Fibroblast of skin of back (primary cell): Measurements from ENCODE around the gene TRERF1.
A peak's percentile ranks its signal among the peaks of the same experiment; 100 is the strongest.

Source experiments
- DNase-seq: peaks from one replicate; pipeline ENCODE4 v3.0.0-alpha.2; 2013

Gene TRERF1

DNA sequence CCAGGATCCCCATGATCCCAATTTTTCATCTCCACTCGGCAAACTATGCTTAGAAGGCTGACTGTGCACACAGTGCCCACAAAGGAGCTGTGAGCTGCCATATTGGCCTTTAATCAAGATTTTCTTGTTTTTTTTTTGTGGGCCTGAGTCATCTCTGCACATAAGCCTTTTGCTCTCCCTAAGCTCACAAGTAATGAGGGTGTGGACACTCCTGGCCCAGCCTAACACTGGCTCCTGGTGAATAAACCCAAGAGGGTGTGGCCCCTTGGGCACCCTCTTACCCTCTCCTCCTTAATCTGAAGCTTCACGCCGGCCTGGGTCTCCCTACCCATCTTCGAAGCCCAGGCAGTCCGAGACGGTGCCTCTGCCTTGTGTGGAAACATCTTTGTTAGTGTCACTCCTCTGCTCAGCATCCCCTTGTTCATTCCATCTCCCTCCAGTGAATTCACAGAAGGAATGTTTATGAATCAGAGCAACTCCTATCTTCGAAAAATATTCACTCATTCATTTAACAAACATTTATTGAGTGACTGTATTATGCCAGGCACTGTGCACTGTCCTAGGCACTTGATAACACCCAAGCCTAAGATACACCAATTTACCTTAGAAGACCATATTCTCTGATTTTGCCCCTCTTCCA lies 211.9 kb downstream of the TRERF1 start:
- DNase-seq, result peak; percentile 55

DNA sequence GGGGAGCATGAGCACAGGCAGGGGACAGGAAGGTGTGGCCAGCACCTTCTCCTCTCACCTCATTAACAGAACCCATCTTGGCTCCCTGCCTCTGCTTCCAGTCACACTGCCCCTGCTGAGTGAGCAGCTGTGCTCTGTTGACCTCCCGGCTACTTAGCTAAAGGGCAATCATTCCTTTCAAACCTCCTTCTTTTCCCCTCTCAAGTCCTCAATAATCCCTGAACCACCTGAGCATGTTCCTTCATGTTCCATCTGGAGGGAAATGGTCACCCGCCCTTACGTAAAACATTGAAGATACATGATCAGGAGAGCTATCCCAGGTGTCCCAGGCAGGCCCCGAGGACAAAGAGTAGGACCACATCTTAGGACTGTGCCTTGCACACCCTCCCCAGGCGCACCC lies 212.4 kb downstream of the TRERF1 start:
- no peak for DNase-seq

DNA sequence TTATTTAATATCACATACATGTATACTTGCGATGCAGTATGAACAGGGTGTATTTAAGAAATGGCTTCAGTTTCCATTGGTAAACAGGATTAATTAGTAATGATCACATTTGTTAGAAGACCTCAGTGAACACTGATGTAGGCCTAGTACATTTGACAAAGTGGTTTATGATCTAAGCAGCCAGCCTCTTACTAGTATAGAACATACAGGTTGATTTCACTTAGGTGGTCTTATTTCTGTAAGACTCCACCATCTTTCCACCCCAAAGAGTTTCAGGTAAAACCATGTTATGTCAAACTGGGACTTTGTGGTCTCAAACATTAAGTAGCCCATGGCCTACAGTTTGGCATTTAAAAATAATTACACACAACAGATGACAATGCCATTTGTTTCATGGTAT lies 213.9 kb downstream of the TRERF1 start:
- no peak for DNase-seq

DNA sequence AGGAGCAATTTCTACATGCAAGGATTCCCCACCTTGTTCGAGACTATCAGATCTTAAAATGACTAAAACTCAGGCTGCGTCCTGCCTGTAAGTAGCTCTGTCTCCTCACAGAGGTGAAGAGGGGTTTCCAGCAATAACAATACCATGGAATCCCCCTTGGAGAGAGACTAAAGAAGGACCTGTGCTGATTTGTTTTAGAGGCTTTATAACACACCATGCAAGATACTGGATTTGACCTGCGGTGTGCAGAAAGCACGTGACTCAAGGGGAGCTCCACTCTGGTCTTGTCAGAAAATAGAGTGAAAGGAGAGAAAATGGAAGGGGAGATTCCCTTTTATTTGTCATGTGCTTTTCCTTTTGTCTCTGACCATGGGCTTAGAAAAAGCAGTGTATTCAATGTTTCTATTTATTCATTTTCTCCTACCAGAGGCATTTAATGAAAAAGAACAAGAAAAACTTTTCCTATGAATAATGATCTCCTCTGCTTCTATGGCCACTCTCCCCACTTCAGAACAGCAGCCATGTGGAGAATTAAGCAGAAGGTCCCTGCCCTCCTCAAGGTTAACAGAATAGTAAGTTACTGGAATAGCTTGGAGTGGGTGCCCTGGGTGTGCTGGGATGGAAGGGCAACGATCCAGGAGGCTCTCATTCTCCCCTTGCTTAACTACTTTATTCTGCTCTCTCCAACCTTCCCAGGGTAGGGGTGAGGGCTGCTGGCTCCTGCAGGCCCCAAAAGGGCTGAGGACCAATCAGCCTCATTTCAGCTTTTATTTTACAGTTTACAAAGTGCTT lies 214.8 kb downstream of the TRERF1 start:
- DNase-seq, result no peak

DNA sequence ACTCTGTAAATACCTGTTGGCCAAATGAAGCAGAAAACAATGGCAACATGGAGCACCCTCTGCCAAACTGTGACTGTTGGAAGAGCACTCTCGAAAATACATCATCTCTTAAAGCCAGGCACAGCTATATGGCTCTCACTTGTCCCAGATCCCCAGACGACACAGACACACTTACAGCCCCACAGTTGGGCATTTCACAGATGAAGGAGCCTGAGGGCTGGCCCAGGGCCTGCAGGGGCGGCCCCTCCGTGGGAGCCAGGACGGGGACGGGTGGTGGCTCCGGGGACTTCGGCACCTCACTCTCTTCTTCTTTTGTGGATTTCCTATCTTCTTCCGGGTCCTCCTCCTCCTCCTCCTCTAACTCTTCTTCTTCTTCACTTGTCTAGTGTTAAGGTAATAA lies 215.7 kb downstream of the TRERF1 start:
- no peak for DNase-seq

DNA sequence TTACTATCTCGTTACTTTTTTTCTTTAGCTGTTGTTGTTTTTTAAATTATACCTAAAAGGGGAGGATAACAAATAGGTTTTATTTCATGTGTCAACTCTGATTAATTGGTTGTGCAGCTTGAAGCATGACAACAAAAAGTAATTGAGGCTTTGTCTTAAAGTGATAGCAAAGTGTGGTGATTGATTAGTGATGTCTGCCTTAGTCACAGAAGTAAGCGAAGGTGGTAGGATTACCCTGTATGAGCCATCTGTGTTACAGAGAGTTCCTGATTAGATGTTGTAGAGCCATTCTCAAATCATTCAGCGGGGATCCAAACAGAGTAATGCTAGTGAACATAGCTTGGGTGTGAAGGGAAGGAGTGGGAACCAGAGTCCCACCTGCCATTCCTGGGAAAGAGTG lies 219.7 kb downstream of the TRERF1 start:
- no peak for DNase-seq

DNA sequence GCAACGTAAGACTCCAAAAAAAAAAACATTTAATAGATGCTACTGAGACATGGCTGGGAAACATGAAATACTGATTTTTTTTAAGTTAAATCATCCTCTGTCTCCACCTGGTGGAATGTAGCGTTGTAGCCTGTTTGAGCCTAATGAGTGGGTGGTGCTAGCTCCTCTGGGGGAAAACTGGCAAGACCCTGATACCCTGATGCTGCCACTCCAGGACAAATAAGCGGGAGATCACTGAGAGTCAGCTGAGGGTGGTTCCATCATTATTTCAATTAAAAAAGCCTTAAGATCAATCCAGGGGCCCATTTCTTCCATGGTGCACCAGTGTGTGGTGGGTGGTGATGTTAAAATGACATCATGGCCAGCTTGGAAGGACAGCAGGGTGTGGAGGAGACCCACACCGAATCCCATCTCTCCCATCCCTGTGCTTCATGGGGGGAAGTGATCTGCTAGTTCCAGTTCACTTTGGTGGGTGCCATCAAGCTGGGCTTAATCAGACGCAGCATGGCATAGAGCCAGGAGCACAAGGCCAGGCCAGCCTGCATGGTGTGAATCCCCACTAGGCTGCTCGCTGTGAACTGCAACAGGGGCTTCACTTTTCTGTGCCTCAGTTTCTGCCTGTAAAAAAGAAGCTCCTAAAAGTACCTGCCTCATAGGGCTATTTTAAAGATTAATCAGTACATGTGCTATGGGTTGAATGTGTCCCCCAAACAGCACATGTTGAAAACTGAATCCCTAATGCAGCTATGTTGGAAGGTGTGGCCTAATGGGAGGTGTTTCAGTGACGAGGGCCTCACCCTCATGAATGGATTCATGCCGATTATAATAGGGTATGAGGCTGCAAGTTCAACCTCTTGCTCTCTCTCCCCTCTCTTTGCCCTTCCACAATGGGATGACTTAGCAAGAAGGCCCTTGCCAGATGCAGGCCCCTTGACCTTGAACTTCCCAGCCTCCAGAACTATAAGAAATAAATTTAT lies 221.1 kb downstream of the TRERF1 start:
- DNase-seq, result peak; percentile 8

DNA sequence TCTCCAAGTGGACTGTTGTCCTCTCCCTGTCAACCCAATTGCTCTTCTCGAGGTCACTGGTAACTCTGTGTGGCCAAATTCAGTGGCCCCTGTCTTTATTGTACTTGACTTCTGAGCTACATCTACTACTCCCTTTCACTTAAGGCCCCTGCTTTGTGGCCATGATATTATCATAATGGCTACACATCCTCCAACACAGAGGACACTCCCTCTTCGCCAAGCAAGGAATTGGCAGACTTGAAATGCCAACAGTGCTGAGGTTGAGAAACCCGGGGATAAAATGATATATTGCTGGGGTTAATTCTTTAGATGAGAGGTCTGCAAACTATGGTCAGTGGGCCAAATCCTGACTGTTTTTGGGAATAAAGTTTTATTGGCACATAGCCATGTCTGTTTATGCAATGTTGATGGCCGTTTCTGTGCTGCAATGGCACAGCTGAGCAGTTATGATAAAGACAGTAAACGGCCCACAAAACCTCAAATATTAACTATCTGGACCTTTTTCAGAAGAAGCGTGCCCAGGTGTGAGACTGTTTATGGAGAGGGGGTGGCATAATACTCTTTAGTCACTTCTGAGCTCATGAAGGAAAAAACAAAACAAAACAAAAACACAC lies 222.1 kb downstream of the TRERF1 start:
- no peak for DNase-seq

DNA sequence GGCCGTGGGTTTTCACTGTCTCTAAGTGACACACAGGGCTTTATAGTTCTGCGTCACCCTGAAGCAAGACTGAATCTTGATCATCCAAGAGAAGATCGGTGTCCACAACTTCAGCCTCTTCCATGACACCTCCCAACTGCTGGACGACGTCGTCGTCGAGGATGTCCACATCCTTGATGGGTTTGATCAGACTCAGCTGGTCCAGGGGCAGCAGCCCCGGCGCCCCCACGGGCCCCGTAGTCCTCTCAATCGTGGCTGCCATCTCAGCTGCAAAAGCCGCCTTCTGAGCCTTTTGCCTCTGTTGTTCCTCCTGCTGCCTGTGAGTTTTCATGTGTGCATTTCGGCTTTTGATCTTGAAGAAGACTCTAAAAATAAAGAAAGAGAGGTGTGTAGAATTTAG lies 223.4 kb downstream of the TRERF1 start:
- no peak for DNase-seq

DNA sequence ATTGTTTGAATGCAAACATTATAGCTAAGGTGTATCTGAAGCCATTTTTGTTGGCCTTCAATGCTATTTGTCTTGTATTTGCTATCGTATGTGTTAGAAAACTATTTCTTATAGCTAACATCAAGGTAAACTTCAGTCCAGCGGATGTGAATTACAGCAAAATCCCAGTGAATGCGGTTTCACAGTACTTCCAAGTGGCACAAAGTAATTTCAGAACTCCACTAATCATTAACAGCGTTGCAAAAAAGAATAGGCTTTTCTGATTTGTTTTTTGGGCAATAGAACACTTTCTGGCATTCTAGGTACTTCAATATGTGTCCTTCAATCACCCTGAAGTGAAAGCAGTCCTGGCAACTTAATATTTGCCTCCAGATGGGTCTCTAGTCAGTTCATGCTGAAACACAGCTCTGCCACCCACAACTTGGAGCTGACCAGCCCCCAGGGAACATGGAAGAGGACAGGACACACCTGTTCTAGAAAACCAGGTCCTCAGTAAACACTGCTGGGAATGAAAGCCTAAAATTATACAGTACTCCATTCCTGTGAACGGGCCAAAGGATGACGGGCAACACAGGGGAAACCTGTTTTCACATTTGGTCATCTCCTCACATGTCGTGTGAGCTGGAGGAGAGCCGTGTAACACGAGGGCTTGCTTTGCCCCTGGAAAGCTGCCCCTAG lies 224.4 kb downstream of the TRERF1 start:
- DNase-seq, result no peak

DNA sequence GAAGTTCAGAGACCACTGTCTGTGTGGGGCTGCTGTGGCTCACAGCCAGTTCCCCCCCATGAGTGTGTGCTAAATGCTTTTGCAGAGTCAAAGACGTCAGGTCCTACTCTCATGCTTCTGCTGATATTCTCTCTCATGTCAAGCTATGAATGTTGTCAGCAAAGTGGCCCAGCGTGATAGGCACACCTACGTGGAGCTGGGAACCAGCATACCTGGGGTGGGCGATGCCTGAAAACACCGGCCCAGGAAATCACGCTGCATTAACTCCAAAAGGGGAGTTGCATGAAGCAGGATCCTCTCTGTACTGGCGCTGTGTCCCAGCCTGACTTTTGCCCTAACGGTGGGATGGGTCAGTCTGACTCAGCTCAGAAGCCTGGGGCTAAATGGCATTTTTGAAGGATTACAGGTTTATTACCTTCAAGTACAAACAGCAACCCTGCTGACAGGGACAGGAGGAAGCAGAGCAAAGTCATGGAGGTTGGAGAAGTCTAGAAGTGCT lies 225.0 kb downstream of the TRERF1 start:
- DNase-seq, result peak; percentile 34

DNA sequence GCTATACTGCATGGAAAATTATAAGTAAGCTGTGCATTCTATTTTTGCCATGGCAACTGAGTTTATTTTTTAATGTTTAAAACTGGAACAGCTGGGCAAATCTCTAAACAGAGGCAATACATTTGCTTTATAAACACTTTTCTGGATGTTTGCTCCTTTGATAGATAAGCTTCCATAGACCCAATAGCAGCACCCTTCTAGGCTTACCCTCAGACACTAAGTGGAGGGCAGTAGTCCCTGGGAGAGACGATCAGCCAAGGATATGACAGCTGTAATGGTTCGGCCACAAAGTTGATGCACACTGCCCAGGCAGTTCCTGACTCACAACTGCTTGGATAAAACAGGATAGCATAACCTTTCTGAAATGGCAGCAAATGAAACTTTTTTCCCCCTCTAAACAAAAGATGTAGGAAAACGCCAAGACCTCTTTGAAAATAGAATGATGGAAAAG lies 225.5 kb downstream of the TRERF1 start:
- DNase-seq, result peak; percentile 39

DNA sequence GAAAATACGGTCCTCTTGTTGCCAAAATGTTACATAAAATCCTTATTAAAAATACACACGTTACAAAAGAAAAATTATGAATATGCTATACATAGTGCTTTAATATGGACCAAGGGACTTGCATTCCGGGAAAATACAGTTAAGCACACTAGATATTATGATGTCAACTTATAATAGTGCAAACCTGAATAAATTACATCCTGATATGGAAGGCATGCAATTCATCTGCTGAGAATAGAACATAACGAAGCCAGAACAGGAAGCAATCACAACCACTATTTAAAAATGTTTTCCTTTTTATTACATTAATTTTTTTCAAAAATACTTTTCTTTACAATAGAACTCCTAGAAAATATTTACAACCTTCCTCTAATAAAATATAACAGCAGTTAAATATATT lies 226.3 kb downstream of the TRERF1 start:
- no peak for DNase-seq

DNA sequence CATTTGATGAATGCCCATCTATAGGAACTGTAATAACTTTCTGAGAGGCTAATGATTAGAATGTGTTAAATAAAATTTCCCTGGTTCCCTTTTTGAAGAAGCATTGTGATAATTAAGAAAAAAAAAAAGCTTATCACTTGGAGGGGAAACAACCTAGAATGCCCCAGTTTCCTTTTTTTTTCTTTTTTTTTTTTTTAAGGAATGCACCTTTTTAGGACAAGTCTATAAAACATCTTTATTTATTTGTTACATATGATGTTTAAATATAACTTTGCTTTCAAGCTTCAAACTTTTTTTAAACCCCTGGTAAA lies 226.7 kb downstream of the TRERF1 start:
- no peak for DNase-seq

DNA sequence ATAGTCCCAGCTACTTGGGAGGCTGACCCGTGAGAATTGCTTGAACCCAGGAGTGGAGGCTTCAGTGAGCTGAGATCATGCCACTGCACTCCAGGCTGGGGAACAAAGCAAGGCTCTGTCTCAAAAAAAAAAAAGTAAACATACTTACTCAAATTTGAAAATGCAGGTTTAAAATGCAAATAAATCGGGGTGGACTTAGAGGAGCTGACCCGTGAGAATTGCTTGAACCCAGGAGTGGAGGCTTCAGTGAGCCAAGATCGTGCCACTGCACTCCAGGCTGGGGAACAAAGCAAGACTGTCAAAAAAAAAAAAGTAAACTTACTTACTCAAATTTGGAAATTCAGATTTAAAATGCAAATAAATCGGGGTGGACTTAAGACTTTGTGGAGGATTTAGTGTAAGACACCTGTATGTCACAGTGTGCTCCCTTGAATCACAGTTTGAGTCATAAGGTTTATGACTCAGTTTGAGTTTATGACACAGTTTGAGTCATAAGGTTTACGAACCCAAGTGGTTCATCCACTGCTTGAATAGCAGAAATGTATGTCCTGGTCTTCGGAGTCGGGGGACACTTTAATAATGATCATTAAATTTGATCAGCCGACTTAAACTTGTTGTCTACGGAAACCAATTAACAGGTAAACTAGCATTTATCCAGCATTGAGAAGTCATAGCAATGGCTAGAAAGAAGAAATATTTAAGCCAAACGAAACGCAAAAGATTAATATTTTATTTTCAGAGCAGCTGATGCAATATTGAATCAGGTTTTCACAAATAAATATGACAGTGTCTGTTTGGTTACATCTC lies 227.3 kb downstream of the TRERF1 start:
- peak; percentile 82 for DNase-seq

DNA sequence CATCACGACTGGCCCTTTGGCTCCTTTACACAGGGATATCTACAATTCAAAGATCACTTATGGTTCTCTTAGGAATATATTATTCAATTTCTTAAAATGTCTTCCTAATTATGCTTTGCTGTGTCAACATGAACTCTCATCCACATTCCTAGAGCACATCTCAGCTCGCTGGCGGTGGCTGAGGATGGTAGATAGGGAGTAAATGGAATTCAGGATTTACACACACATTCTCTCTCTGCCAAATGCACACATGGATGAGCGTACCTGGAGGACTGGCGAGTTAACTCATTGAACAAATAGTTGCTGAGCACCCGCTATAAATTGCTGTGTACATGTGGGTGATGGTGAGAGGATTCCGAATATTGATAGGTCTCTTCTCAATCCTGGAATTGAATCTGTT lies 229.3 kb downstream of the TRERF1 start:
- DNase-seq, result no peak

DNA sequence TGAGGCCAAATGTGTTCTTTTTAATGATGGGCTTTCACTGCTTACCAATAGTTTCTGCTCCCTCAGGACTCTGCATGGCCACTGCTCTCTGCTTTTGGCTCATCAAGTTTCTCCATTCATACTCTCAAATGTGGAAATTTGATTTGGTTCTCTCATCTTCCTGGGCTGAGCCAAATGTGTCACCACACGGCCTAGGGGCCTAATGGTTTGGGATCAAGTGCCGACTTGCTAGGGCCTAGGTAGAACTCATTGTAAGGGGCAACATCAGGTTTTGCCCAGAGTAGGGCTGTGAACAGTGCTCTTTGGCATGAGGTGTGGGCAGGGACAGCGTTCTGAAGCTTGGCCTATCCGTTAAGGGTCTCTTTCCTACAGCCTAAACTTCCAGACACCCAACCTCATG lies 230.2 kb downstream of the TRERF1 start:
- no peak for DNase-seq

DNA sequence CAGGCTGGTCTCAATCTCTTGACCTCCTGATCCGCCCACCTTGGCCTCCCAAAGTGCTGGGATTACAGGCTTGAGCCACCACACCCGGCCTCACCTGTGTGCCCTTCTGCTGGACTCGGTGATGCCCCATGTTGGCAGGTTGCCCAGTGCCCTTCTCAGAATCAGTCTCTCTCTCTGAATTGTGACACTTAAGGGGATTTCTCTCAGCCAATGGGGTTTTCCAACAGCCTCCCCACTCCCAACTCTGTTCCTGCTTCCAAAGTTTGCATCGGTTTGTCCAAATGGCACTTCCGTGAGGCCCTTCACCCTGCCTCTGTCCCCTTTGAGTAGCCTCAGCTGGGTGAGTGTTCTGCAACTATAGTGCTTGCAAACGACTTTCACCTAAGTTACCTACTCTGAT lies 230.9 kb downstream of the TRERF1 start:
- DNase-seq, result no peak

DNA sequence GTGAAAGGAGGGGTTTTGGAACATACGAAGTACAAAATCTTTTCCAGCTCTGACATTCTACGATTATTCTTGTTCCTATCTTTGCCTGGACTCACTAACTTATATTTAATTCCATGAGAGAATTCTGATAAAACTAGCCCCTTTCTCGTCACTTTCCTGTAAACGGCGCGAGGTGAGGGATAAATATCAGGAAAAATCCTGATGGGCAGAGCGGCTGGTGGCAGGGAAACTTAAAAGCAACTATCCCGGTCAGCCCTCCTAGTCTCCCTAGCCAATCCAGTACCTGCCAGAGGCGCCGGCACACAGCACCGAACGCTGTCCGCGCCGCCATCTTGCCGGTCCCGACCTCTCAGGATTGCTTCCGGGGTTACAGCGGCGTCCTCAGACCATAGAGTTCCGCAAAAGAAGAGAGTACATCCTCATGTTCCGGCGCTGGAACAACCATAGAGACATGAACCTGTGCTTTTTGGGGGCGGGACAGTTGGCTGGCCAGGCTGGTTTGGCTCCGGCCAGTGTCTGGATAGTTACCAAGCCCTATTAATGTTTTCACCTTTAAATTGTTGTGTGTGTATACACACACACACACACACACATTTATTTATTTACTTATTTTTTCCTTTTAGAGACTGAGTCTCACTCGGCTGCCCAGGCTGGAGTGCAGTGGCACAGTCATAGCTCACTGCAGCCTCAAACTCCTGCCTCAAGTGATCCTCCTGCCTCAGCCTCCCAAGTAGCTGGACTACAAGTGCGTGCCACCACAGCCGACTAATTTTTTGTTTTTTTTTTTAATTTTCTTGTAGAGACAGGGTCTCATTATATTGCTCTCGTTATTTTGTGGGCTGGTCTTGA lies 234.0 kb downstream of the TRERF1 start, which contains the start of gene MRPS10:
Gene MRPS10, minus strand, starts transcription at position 343 of the 849 bp plus-strand sequence. Its CDS starts 12 bp downstream, at position 331.
- peak; percentile 96 for DNase-seq

DNA sequence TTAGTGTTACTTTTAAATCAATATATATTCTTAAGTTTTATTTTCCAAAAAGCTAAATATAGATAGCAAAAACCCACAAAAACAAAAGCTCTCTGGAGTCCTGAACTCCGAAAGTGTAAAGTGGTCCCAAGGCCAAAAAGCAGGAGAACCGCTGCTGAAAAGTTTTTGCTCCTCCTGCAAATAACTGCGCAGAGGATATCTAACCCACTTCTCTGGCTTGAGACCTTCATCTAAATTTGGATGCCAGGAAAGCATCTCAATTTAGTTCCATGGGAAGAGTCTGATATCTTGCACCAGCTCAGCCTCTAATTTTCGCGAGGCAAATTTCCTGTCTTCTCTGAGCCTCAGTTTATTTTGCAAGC lies 234.6 kb downstream of the TRERF1 start:
- DNase-seq, result no peak
